GM12878 (cell line): ENCODE data around the gene MOGAT3. TPM values are rescaled to one million over a fixed set of nuclear protein-coding genes. Genes with fewer than 3 reads are reported as not detected.

Source experiments
- ATAC-seq: fragments of 200-7000 bp; cut with Tn5 transposase; 3 replicates; pipeline ENCODE4 v1.9.1; 2020; ENCODE audit warnings: mild to moderate bottlenecking, moderate library complexity
- BruUV-seq: library from RNA; stranded (reverse); fragments of 400-500 nt; replicated peaks from 2 replicates; lab custom pipeline; 2021; lab: Mats Ljungman, UMichigan
- CTCF ChIA-PET: fragments of 300-600 bp; sonication (Branson Sonifier 250); formaldehyde crosslinking; extraction: SDS; loops from one replicate; lab custom pipeline; 2021; ENCODE audit warnings: inconsistent platforms; lab: Yijun Ruan, JAX
- POLR2A ChIA-PET: fragments of 350-600 bp; formaldehyde crosslinking; extraction: SDS; loops from one replicate; lab custom pipeline; 2021; ENCODE audit warnings: inconsistent platforms; lab: Charles Lee
- RAD21 ChIA-PET: fragments of 300-600 bp; sonication (Branson Sonifier 250); formaldehyde crosslinking; loops from one replicate; lab custom pipeline; 2023; ENCODE audit warnings: antibody characterized with exemption; ENCODE audit not compliant: unreplicated experiment; lab: Charles Lee
- SMC1A ChIA-PET: fragments of 300-600 bp; sonication (Branson Sonifier 250); formaldehyde crosslinking; loops from one replicate; lab custom pipeline; 2023; ENCODE audit not compliant: unreplicated experiment, uncharacterized antibody; lab: Charles Lee
- DNase-seq: peaks from one replicate; pipeline ENCODE4 v3.0.0-alpha.2; 2011; ENCODE audit warnings: low read depth, low spot score
- FAIRE-seq: peaks from 3 replicates; lab custom pipeline; 2011; peaks lifted over from hg19 to GRCh38; lab: Jason Lieb, UNC
- H2AFZ ChIP-seq: 2 replicates; pipeline ENCODE4 v1.6.0; 2011; ENCODE audit warnings: low read depth, low read length, control low read depth; ENCODE audit not compliant: control insufficient read depth
- H3K27ac ChIP-seq: 2 replicates; pipeline ENCODE4 v1.5.1; 2011; ENCODE audit warnings: control low read depth; ENCODE audit not compliant: control insufficient read depth, insufficient read depth
- H3K27me3 ChIP-seq, 2 experiments: replicated peaks in 1 of 2; 2 replicates each; pipeline versions ENCODE4 v1.6.0 to v1.6.1; 2011; ENCODE audit warnings: low read length in 1 of 2; ENCODE audit not compliant: control insufficient read depth in 2 of 2, insufficient read depth in 2 of 2
- H3K36me3 ChIP-seq, 2 experiments: 2 replicates each; pipeline ENCODE4 v1.5.1; 2011; ENCODE audit warnings: low read length in 1 of 2; ENCODE audit not compliant: control insufficient read depth in 2 of 2, insufficient read depth in 2 of 2
- H3K4me1 ChIP-seq: 2 replicates; pipeline ENCODE4 v1.6.1; 2011; ENCODE audit warnings: mild to moderate bottlenecking, low read length, moderate library complexity, mixed read lengths; ENCODE audit not compliant: control insufficient read depth, insufficient read depth
- H3K4me2 ChIP-seq: 2 replicates; pipeline ENCODE4 v1.6.0; 2011; ENCODE audit warnings: control low read depth; ENCODE audit not compliant: control insufficient read depth, insufficient read depth
- H3K4me3 ChIP-seq: fragments of 200-600 bp; sonication (generic); 2 replicates; pipeline ENCODE4 v1.5.1; 2016
- H3K79me2 ChIP-seq: 2 replicates; pipeline ENCODE4 v1.6.0; 2011; ENCODE audit warnings: low read length; ENCODE audit not compliant: control insufficient read depth, insufficient read depth
- H3K9ac ChIP-seq: 2 replicates; pipeline ENCODE4 v1.8.0; 2011; ENCODE audit warnings: low read length, control low read depth, mixed read lengths; ENCODE audit not compliant: control insufficient read depth, insufficient read depth
- H3K9me3 ChIP-seq: replicated peaks from 3 replicates; pipeline ENCODE4 v1.5.1; 2011; ENCODE audit warnings: mild to moderate bottlenecking, low read length; ENCODE audit not compliant: control insufficient read depth, insufficient read depth
- H4K20me1 ChIP-seq: 2 replicates; pipeline ENCODE4 v1.6.0; 2011; ENCODE audit not compliant: control insufficient read depth, insufficient read depth
- CEBPB ChIP-seq, 2 experiments: fragments of 150-350 bp in 1 of 2; IDR thresholded peaks; 2 replicates each; pipeline ENCODE4 v1.6.1; 2012 to 2014; ENCODE audit warnings: low read depth in 2 of 2, low read length in 2 of 2, borderline replicate concordance in 1 of 2, inconsistent platforms in 1 of 2
- FOXK2 ChIP-seq: fragments of 450-650 bp; IDR thresholded peaks from 2 replicates; pipeline ENCODE4 v1.6.1; 2017; ENCODE audit warnings: mild to moderate bottlenecking, moderate library complexity
- RELA ChIP-seq: fragments of 450-650 bp; IDR thresholded peaks from 2 replicates; pipeline ENCODE4 v1.8.0; 2014; ENCODE audit warnings: borderline replicate concordance; ENCODE audit not compliant: partially characterized antibody
- WGBS: methylation state at CpG from one replicate; pipeline ENCODE4 v1.1.6; 2016; ENCODE audit warnings: low lambda C conversion rate; ENCODE audit not compliant: insufficient replicate concordance, insufficient coverage; ENCODE audit errors: missing lambda C conversion rate; 5-methylcytosine and 5-hydroxymethylcytosine counted together
- in situ Hi-C: fragments of 300-500 bp; cut with MboI; formaldehyde crosslinking; loops from 9 replicates; pipeline ENCODE4 v1.14.3; 2018; ENCODE audit warnings: mixed read lengths
- intact Hi-C: fragments of 100-400 bp; cut with micrococcal nuclease; formaldehyde crosslinking; loops from one replicate; pipeline ENCODE4 v1.14.2; 2022; ENCODE audit not compliant: unreplicated experiment
- microRNA-seq: library from miRNA; unstranded; fragments of <30 nt; microRNA quantifications from one replicate; pipeline ENCODE4, GENCODE V29; 2018
- polyA plus RNA-seq, 11 experiments: library from polyadenylated mRNA; depleted of rRNA in 4 of 11; unstranded in 6 of 11; stranded (reverse) in 5 of 11; fragments of >200 nt; fragmentation: Nextera tagmentation in 4 of 11; fragmentation: Illumina TruSeq in 1 of 11; extraction: Ambion mirVana in 4 of 11; extraction: Trizol in 1 of 11; gene quantifications; 1 replicate in 1 of 11; 2 replicates in 10 of 11; pipeline versions ENCODE4 v1.2.1 to v1.2.3, GENCODE V29; 2011 to 2016; ENCODE audit warnings: inconsistent platforms in 2 of 11, missing spikeins in 2 of 11, low read depth in 1 of 11
- small RNA-seq: library from RNA; depleted of rRNA; stranded (forward); fragments of <200 nt; gene quantifications from one replicate; pipeline ENCODE3, GENCODE V24; 2014
- total RNA-seq, 4 experiments: library from RNA; depleted of rRNA in 3 of 4; stranded (reverse); fragments of >200 nt in 3 of 4; fragmentation: Illumina TruSeq in 1 of 4; extraction: Trizol in 1 of 4; gene quantifications; 2 replicates each; pipeline versions ENCODE4 v1.2.1 to v1.2.3, GENCODE V29; 2013 to 2021

The MOGAT3 gene
- total and polyA plus RNA-seq, 10 of the 15 experiments (the other 5 are each of a cell fraction or from before 2014, with no cell fraction given) = 0.11 TPM; not detected in 9

- Histone ChIP-seq H3K27me3 (no peaks in the 10 kb centered on the region; a peak in 1 of 4 replicates), H3K4me2 (no peak overlapping the region), H2AFZ (no peak overlapping the region), H3K79me2 (peaks cover 9% of the 10 kb centered on the region), H3K9me3 (no peaks in the 10 kb centered on the region), H3K36me3 (peaks cover under 1% of the 10 kb centered on the region in 2 experiments; a peak in 2 of 4 replicates), H4K20me1 (no peaks in the 10 kb centered on the region), H3K4me1 (peaks cover 3% of the 10 kb centered on the region; the same call in 1 of the 2 replicates), H3K9ac (no peak overlapping the region), H3K27ac (no peak overlapping the region), H3K4me3 (no peak overlapping the region)
- SMC1A ChIA-PET = interaction anchor here (0.6 to 1.5 kb wide), 7 partner anchors 8 to 251 kb away, joined by 3 to 8 read pairs (median 3); no protein-coding TSS in a partner anchor
- POLR2A ChIA-PET = interaction anchor here (0.5 to 0.6 kb wide), 2 partner anchors 9 to 31 kb away, joined by 4 to 5 read pairs; no protein-coding TSS in a partner anchor
- ATAC-seq (no peak), FAIRE-seq (no peak), DNase-seq (no peak)
- CTCF ChIA-PET = interaction anchor here (0.7 to 7.8 kb wide), 6 partner anchors 8 to 131 kb away, joined by 3 to 112 read pairs (median 6); partner anchors contain the start of gene FIS1
- RAD21 ChIA-PET = interaction anchor here (1.0 to 3.8 kb wide), 2 partner anchors 8 to 131 kb away, joined by 3 to 18 read pairs; no protein-coding TSS in a partner anchor
- WGBS = 16% methylated on average over 2 of the region's 2 CpGs
- intact Hi-C loops = no loop called here
- TF ChIP-seq FOXK2 = no peak
- TF ChIP-seq RELA = no peak
- no peak for TF ChIP-seq CEBPB (IDR thresholded peaks at IDR 0.05; ENCODE audit: borderline replicate concordance in 1 of 2, low read depth in 2 of 2, low read length in 2 of 2)
- no TSS peak for BruUV-seq
- in situ Hi-C loops = no loop called here
These were observed 48.8 kb downstream of the MOGAT3 start for GRCh38 chr7:101151908-101152651.

Small RNA genes within 50 kb of the gene (microRNA-seq; reads per million reads assigned to microRNA genes)
- not detected for gene MIR4653

Small RNA genes within 50 kb of the gene (small RNA-seq; reads per million reads assigned to genes)
- 0.27 reads per million for gene MIR4653

Other genes with a start within 250 kb of the MOGAT3 start
Only the 7 nearest of the 13 such genes appear.
- 89.4 and 103 TPM in 2 replicates for gene AP1S1, start 46.6 kb downstream of the MOGAT3 start, total RNA-seq (2014; rRNA removed)
- 48.6 and 48.9 TPM in 2 replicates for gene AP1S1, start 46.6 kb downstream of the MOGAT3 start, total RNA-seq (2014; rRNA removed; fragmentation: Illumina TruSeq; extraction: Trizol)
- gene AP1S1, start 46.6 kb downstream of the MOGAT3 start, total RNA-seq (2021) = 58.5 and 63.5 TPM in 2 replicates
- gene AP1S1, start 46.6 kb downstream of the MOGAT3 start, polyA plus RNA-seq (2011; rRNA removed) = 103 and 121 TPM in 2 replicates
- 59.2 and 61.3 TPM in 2 replicates for gene AP1S1, start 46.6 kb downstream of the MOGAT3 start, polyA plus RNA-seq (2014; fragmentation: Illumina TruSeq; extraction: Trizol)
- 1 to 10 TPM; 2.5 to 7.9 TPM for gene AP1S1, start 46.6 kb downstream of the MOGAT3 start, polyA plus RNA-seq (2014; fragmentation: Nextera tagmentation; extraction: Ambion mirVana)
- 101 and 115 TPM in 2 replicates for gene AP1S1, start 46.6 kb downstream of the MOGAT3 start, polyA plus RNA-seq (2014; rRNA removed)
- gene AP1S1, start 46.6 kb downstream of the MOGAT3 start, polyA plus RNA-seq (2016; fragmentation: Nextera tagmentation; extraction: Ambion mirVana) = 10 to 100 TPM; 26.3 to 30.7 TPM
- gene VGF, start 35.5 kb downstream of the MOGAT3 start, total RNA-seq (2014; rRNA removed) = 0.11 TPM in 1 of 2 replicates, not detected in the other
- gene VGF, start 35.5 kb downstream of the MOGAT3 start, total RNA-seq (2014; rRNA removed; fragmentation: Illumina TruSeq; extraction: Trizol) = 0.09 TPM in 1 of 2 replicates, not detected in the other
- 0.11 and 0.23 TPM in 2 replicates for gene VGF, start 35.5 kb downstream of the MOGAT3 start, total RNA-seq (2021)
- gene VGF, start 35.5 kb downstream of the MOGAT3 start, polyA plus RNA-seq (2011; rRNA removed) = not detected in 2 replicates
- not detected in 2 replicates for gene VGF, start 35.5 kb downstream of the MOGAT3 start, polyA plus RNA-seq (2014; fragmentation: Illumina TruSeq; extraction: Trizol)
- gene VGF, start 35.5 kb downstream of the MOGAT3 start, polyA plus RNA-seq (2014; fragmentation: Nextera tagmentation; extraction: Ambion mirVana) = not detected
- gene VGF, start 35.5 kb downstream of the MOGAT3 start, polyA plus RNA-seq (2014; rRNA removed) = 0.20 TPM in 1 of 2 replicates, not detected in the other
- under 1 TPM; 0.09 to 0.25 TPM for gene VGF, start 35.5 kb downstream of the MOGAT3 start, polyA plus RNA-seq (2016; fragmentation: Nextera tagmentation; extraction: Ambion mirVana)
- not detected in 2 replicates for gene NAT16, start 20.7 kb downstream of the MOGAT3 start, total RNA-seq (2014; rRNA removed)
- not detected in 2 replicates for gene NAT16, start 20.7 kb downstream of the MOGAT3 start, total RNA-seq (2014; rRNA removed; fragmentation: Illumina TruSeq; extraction: Trizol)
- gene NAT16, start 20.7 kb downstream of the MOGAT3 start, total RNA-seq (2021) = not detected in 2 replicates
- not detected in 2 replicates for gene NAT16, start 20.7 kb downstream of the MOGAT3 start, polyA plus RNA-seq (2011; rRNA removed)
- not detected in 2 replicates for gene NAT16, start 20.7 kb downstream of the MOGAT3 start, polyA plus RNA-seq (2014; fragmentation: Illumina TruSeq; extraction: Trizol)
- not detected for gene NAT16, start 20.7 kb downstream of the MOGAT3 start, polyA plus RNA-seq (2014; fragmentation: Nextera tagmentation; extraction: Ambion mirVana)
- not detected in 2 replicates for gene NAT16, start 20.7 kb downstream of the MOGAT3 start, polyA plus RNA-seq (2014; rRNA removed)
- not detected for gene NAT16, start 20.7 kb downstream of the MOGAT3 start, polyA plus RNA-seq (2016; fragmentation: Nextera tagmentation; extraction: Ambion mirVana)
- gene PLOD3, start 16.5 kb upstream of the MOGAT3 start, total RNA-seq (2014; rRNA removed) = 12.4 and 13.5 TPM in 2 replicates
- 5.3 and 9.2 TPM in 2 replicates for gene PLOD3, start 16.5 kb upstream of the MOGAT3 start, total RNA-seq (2014; rRNA removed; fragmentation: Illumina TruSeq; extraction: Trizol)
- 25.0 and 27.8 TPM in 2 replicates for gene PLOD3, start 16.5 kb upstream of the MOGAT3 start, total RNA-seq (2021)
- 15.2 and 17.3 TPM in 2 replicates for gene PLOD3, start 16.5 kb upstream of the MOGAT3 start, polyA plus RNA-seq (2011; rRNA removed)
- gene PLOD3, start 16.5 kb upstream of the MOGAT3 start, polyA plus RNA-seq (2014; fragmentation: Illumina TruSeq; extraction: Trizol) = 7.7 and 14.6 TPM in 2 replicates
- 1 to 10 TPM in 1 of 2 experiments, under 1 TPM in 1; 0.53 to 3.2 TPM for gene PLOD3, start 16.5 kb upstream of the MOGAT3 start, polyA plus RNA-seq (2014; fragmentation: Nextera tagmentation; extraction: Ambion mirVana)
- 15.6 and 20.0 TPM in 2 replicates for gene PLOD3, start 16.5 kb upstream of the MOGAT3 start, polyA plus RNA-seq (2014; rRNA removed)
- gene PLOD3, start 16.5 kb upstream of the MOGAT3 start, polyA plus RNA-seq (2016; fragmentation: Nextera tagmentation; extraction: Ambion mirVana) = 10 to 100 TPM; 19.6 to 23.0 TPM
- gene ZNHIT1, start 17.1 kb upstream of the MOGAT3 start, total RNA-seq (2014; rRNA removed) = 78.6 and 79.2 TPM in 2 replicates
- 32.5 and 33.9 TPM in 2 replicates for gene ZNHIT1, start 17.1 kb upstream of the MOGAT3 start, total RNA-seq (2014; rRNA removed; fragmentation: Illumina TruSeq; extraction: Trizol)
- 51.8 and 55.2 TPM in 2 replicates for gene ZNHIT1, start 17.1 kb upstream of the MOGAT3 start, total RNA-seq (2021)
- gene ZNHIT1, start 17.1 kb upstream of the MOGAT3 start, polyA plus RNA-seq (2011; rRNA removed) = 19.2 and 25.7 TPM in 2 replicates
- gene ZNHIT1, start 17.1 kb upstream of the MOGAT3 start, polyA plus RNA-seq (2014; fragmentation: Illumina TruSeq; extraction: Trizol) = 7.6 and 30.2 TPM in 2 replicates
- gene ZNHIT1, start 17.1 kb upstream of the MOGAT3 start, polyA plus RNA-seq (2014; fragmentation: Nextera tagmentation; extraction: Ambion mirVana) = 10 to 100 TPM in 1 of 2 experiments, 1 to 10 TPM in 1; 3.8 to 14.9 TPM
- gene ZNHIT1, start 17.1 kb upstream of the MOGAT3 start, polyA plus RNA-seq (2014; rRNA removed) = 71.4 and 75.9 TPM in 2 replicates
- 10 to 100 TPM; 77.7 to 78.4 TPM for gene ZNHIT1, start 17.1 kb upstream of the MOGAT3 start, polyA plus RNA-seq (2016; fragmentation: Nextera tagmentation; extraction: Ambion mirVana)
- 6.5 and 7.6 TPM in 2 replicates for gene CLDN15, start 36.8 kb upstream of the MOGAT3 start, total RNA-seq (2014; rRNA removed)
- 3.8 and 4.7 TPM in 2 replicates for gene CLDN15, start 36.8 kb upstream of the MOGAT3 start, total RNA-seq (2014; rRNA removed; fragmentation: Illumina TruSeq; extraction: Trizol)
- gene CLDN15, start 36.8 kb upstream of the MOGAT3 start, total RNA-seq (2021) = 8.3 and 8.7 TPM in 2 replicates
- 7.5 and 10.0 TPM in 2 replicates for gene CLDN15, start 36.8 kb upstream of the MOGAT3 start, polyA plus RNA-seq (2011; rRNA removed)
- gene CLDN15, start 36.8 kb upstream of the MOGAT3 start, polyA plus RNA-seq (2014; fragmentation: Illumina TruSeq; extraction: Trizol) = 3.9 and 7.0 TPM in 2 replicates
- gene CLDN15, start 36.8 kb upstream of the MOGAT3 start, polyA plus RNA-seq (2014; fragmentation: Nextera tagmentation; extraction: Ambion mirVana) = 1 to 10 TPM in 1 of 2 experiments, under 1 TPM in 1; 0.47 to 1.1 TPM
- gene CLDN15, start 36.8 kb upstream of the MOGAT3 start, polyA plus RNA-seq (2014; rRNA removed) = 15.0 and 15.9 TPM in 2 replicates
- 1 to 10 TPM; 4.4 to 6.2 TPM for gene CLDN15, start 36.8 kb upstream of the MOGAT3 start, polyA plus RNA-seq (2016; fragmentation: Nextera tagmentation; extraction: Ambion mirVana)
- 109 and 116 TPM in 2 replicates for gene FIS1, start 44.0 kb upstream of the MOGAT3 start, total RNA-seq (2014; rRNA removed)
- 97.9 and 103 TPM in 2 replicates for gene FIS1, start 44.0 kb upstream of the MOGAT3 start, total RNA-seq (2014; rRNA removed; fragmentation: Illumina TruSeq; extraction: Trizol)
- 104 and 110 TPM in 2 replicates for gene FIS1, start 44.0 kb upstream of the MOGAT3 start, total RNA-seq (2021)
- 66.1 and 95.5 TPM in 2 replicates for gene FIS1, start 44.0 kb upstream of the MOGAT3 start, polyA plus RNA-seq (2011; rRNA removed)
- 52.1 and 105 TPM in 2 replicates for gene FIS1, start 44.0 kb upstream of the MOGAT3 start, polyA plus RNA-seq (2014; fragmentation: Illumina TruSeq; extraction: Trizol)
- gene FIS1, start 44.0 kb upstream of the MOGAT3 start, polyA plus RNA-seq (2014; fragmentation: Nextera tagmentation; extraction: Ambion mirVana) = 10 to 100 TPM; 83.4 to 88.5 TPM
- gene FIS1, start 44.0 kb upstream of the MOGAT3 start, polyA plus RNA-seq (2014; rRNA removed) = 127 and 141 TPM in 2 replicates
- gene FIS1, start 44.0 kb upstream of the MOGAT3 start, polyA plus RNA-seq (2016; fragmentation: Nextera tagmentation; extraction: Ambion mirVana) = 100 to 1,000 TPM; 147 to 149 TPM